ENCODE data around the gene ABAT.

- TF ChIP-seq CTCF (IDR thresholded peaks at IDR 0.05 in 2 of 3, conservative IDR thresholded peaks at IDR 0.05 in 1 of 3; ENCODE audit: borderline replicate concordance in 1 of 3, insufficient read depth in 1 of 3, low read depth in 2 of 3, low read length in 2 of 3) (no peak), EZH2phosphoT487 (IDR thresholded peaks at IDR 0.05; ENCODE audit: borderline replicate concordance) (no peak), CEBPB (IDR thresholded peaks at IDR 0.05; ENCODE audit: low read depth) (no peak), YY1 (IDR thresholded peaks at IDR 0.05; ENCODE audit: extremely low read depth, insufficient replicate concordance, low read depth, low read length) (no peak), SRF (IDR thresholded peaks at IDR 0.05; ENCODE audit: low read depth) (no peak), SIN3A (IDR thresholded peaks at IDR 0.05; ENCODE audit: low read depth) (no peak), POLR2AphosphoS5 (IDR thresholded peaks at IDR 0.05; ENCODE audit: low read depth, low read length) (no peak), ZBTB33 (IDR thresholded peaks at IDR 0.05; ENCODE audit: extremely low read depth, insufficient replicate concordance, low read length) (no peak), EZH2 (IDR thresholded peaks at IDR 0.05) (no peak), RAD21 (IDR thresholded peaks at IDR 0.05; ENCODE audit: low read depth) (no peak), ZNF274 (IDR thresholded peaks at IDR 0.05; ENCODE audit: low read depth, low read length) (no peak)
Measured at GRCh38 chr16:8727131-8727806, 52.9 kb downstream of the ABAT start.
